Parathyroid adenoma (tissue), 2 donors: ENCODE data around the gene TLE1.

Experiments
- H2AFZ ChIP-seq: fragments of 300-600 bp; sonication (generic); one replicate; pipeline ENCODE4 v1.7.0; 2017; ENCODE audit warnings: antibody characterized with exemption, mild to moderate bottlenecking
- H3K27ac ChIP-seq: fragments of 300-600 bp; sonication (generic); one replicate; pipeline ENCODE4 v1.7.0; 2017
- H3K27me3 ChIP-seq: fragments of 300-600 bp; sonication (generic); one replicate; pipeline ENCODE4 v1.7.0; 2017; ENCODE audit warnings: low read length; ENCODE audit not compliant: control insufficient read depth, insufficient read depth
- H3K36me3 ChIP-seq: fragments of 300-600 bp; sonication (generic); one replicate; pipeline ENCODE4 v1.7.0; 2017; ENCODE audit warnings: low read length; ENCODE audit not compliant: control insufficient read depth, insufficient read depth
- H3K4me1 ChIP-seq: fragments of 300-600 bp; sonication (generic); one replicate; pipeline ENCODE4 v1.7.0; 2017; ENCODE audit warnings: control low read depth
- H3K4me2 ChIP-seq: fragments of 300-600 bp; sonication (generic); one replicate; pipeline ENCODE4 v1.7.0; 2017; ENCODE audit warnings: low read length
- H3K4me3 ChIP-seq: fragments of 300-600 bp; sonication (generic); one replicate; pipeline ENCODE4 v1.7.0; 2017; ENCODE audit warnings: low read depth, low read length
- H3K79me2 ChIP-seq: fragments of 300-600 bp; sonication (generic); one replicate; pipeline ENCODE4 v1.7.0; 2017; ENCODE audit warnings: control low read depth
- H3K9ac ChIP-seq: fragments of 300-600 bp; sonication (generic); one replicate; pipeline ENCODE4 v1.7.0; 2017; ENCODE audit warnings: mild to moderate bottlenecking
- H3K9me3 ChIP-seq: fragments of 300-600 bp; sonication (generic); one replicate; pipeline ENCODE4 v1.7.0; 2017; ENCODE audit warnings: low read length; ENCODE audit not compliant: control insufficient read depth
- TF ChIP-seq, protein P1 (sequence below): fragments of 300-600 bp; sonication (generic); IDR thresholded peaks from one replicate; pipeline ENCODE4 v1.7.0; 2017; ENCODE audit warnings: antibody characterized with exemption, mild to moderate bottlenecking
- donor health status: primary hyperparathyroidism.

TLE1 gene

DNA sequence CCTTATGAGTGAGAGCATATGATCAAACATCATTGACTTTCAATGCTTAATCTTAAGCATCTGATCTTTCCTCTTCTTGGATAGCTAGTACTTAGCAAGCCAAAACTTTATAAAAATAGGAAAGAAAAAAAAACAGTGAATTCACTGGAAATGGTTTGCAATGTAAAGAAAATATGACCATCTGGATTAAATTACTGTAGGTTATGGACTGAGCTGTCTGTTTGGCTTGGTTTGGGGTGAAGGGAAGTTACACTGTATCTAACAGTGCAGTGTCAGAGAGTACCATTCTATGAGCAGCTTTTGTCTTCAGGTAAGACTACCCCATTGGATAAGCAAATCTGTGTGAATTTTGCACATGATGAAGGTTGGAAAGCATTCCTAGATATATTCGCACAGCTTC lies 151.4 kb downstream of the TLE1 start:
- Histone ChIP-seq H3K36me3 (no peaks in the 10 kb centered on the region), H3K79me2 (no peaks in the 10 kb centered on the region), H3K9ac (no peak overlapping the region), H3K4me2 (no peak overlapping the region), H3K4me1 (no peaks in the 10 kb centered on the region), H2AFZ (no peak overlapping the region), H3K4me3 (no peak overlapping the region), H3K27me3 (no peaks in the 10 kb centered on the region), H3K27ac (no peak overlapping the region), H3K9me3 (no peaks in the 10 kb centered on the region)
- TF ChIP-seq, protein P1, sequence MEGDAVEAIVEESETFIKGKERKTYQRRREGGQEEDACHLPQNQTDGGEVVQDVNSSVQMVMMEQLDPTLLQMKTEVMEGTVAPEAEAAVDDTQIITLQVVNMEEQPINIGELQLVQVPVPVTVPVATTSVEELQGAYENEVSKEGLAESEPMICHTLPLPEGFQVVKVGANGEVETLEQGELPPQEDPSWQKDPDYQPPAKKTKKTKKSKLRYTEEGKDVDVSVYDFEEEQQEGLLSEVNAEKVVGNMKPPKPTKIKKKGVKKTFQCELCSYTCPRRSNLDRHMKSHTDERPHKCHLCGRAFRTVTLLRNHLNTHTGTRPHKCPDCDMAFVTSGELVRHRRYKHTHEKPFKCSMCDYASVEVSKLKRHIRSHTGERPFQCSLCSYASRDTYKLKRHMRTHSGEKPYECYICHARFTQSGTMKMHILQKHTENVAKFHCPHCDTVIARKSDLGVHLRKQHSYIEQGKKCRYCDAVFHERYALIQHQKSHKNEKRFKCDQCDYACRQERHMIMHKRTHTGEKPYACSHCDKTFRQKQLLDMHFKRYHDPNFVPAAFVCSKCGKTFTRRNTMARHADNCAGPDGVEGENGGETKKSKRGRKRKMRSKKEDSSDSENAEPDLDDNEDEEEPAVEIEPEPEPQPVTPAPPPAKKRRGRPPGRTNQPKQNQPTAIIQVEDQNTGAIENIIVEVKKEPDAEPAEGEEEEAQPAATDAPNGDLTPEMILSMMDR = no peak

- no peak overlapping the region for H3K9ac ChIP-seq
- H3K36me3 ChIP-seq = no peaks in the 10 kb centered on the region
- no peak overlapping the region for H3K4me2 ChIP-seq
- no peaks in the 10 kb centered on the region for H3K27me3 ChIP-seq
- no peaks in the 10 kb centered on the region for H3K4me1 ChIP-seq
- no peaks in the 10 kb centered on the region for H3K79me2 ChIP-seq
- no peak overlapping the region for H3K27ac ChIP-seq
- H3K4me3 ChIP-seq = no peak overlapping the region
- no peaks in the 10 kb centered on the region for H3K9me3 ChIP-seq
- no peak overlapping the region for H2AFZ ChIP-seq
- TF ChIP-seq, protein P1 = no peak
Observed at GRCh38 chr9:81536242-81537025, 152.9 kb downstream of the TLE1 start.

DNA sequence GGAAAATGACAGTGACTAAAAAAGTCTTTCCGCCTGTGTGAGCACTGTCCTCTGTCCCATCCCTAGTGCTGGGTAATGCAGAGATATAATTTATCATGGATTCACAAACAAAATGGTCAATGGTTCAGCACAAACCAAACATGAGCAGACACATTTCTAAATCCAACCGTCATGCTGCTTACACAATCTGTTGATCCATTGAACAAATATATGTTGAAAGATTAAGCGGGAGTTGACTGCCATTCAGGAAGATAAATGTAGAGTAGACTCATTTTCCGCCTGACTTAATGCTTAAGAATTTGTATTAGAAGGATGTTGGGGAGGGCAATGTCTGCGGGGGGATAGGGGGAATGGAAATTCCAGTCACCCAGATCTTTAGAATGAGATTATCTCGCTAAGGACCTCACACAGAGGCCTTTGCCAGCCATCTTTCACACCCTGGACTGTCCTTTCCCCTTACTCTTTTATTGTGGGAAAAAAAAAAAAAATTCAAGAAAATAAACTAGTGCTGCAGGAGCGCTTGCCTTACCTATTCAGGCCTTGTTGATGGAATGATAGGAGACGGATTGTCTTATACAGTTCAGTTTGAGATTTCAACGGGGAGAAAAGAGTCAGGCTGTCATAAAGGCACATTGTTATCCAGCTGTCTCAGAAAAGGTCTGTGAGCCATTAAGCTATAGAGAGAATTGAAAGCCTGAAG lies 153.7 kb downstream of the TLE1 start:
- no peaks in the 10 kb centered on the region for H3K9me3 ChIP-seq
- no peak overlapping the region for H3K4me2 ChIP-seq
- no peak overlapping the region for H3K27ac ChIP-seq
- H2AFZ ChIP-seq = no peak overlapping the region
- H3K4me3 ChIP-seq = no peak overlapping the region
- no peaks in the 10 kb centered on the region for H3K79me2 ChIP-seq
- TF ChIP-seq, protein P1 = no peak
- no peaks in the 10 kb centered on the region for H3K36me3 ChIP-seq
- no peaks in the 10 kb centered on the region for H3K4me1 ChIP-seq
- no peaks in the 10 kb centered on the region for H3K27me3 ChIP-seq
- H3K9ac ChIP-seq = no peak overlapping the region

GRCh38 chr9:81534138-81534875 lies 155.0 kb downstream of the TLE1 start:
- no peaks in the 10 kb centered on the region for H3K79me2 ChIP-seq
- H3K4me2 ChIP-seq = no peak overlapping the region
- H3K27ac ChIP-seq = no peak overlapping the region
- H3K4me1 ChIP-seq = no peaks in the 10 kb centered on the region
- no peaks in the 10 kb centered on the region for H3K9me3 ChIP-seq
- no peaks in the 10 kb centered on the region for H3K36me3 ChIP-seq
- H3K9ac ChIP-seq = no peak overlapping the region
- no peak overlapping the region for H2AFZ ChIP-seq
- TF ChIP-seq, protein P1 = no peak
- no peaks in the 10 kb centered on the region for H3K27me3 ChIP-seq
- no peak overlapping the region for H3K4me3 ChIP-seq
